PFSK-1 (cell line): ENCODE data around the gene BEAN1.

Experiments used
- FOXP2 ChIP-seq: optimal IDR thresholded peaks from 2 replicates; pipeline ENCODE3; 2011; ENCODE audit warnings: borderline replicate concordance, control low read depth, inconsistent platforms; ENCODE audit not compliant: insufficient read depth; ENCODE audit errors: extremely low read length, extremely low read depth
- POLR2AphosphoS5 ChIP-seq: IDR thresholded peaks from 2 replicates; pipeline ENCODE4 v1.6.1; 2012; ENCODE audit warnings: low read depth, mild to moderate bottlenecking, control low read depth, low read length, moderate library complexity
- SIN3A ChIP-seq: IDR thresholded peaks from 2 replicates; pipeline ENCODE4 v1.6.1; 2012; ENCODE audit warnings: mild to moderate bottlenecking, low read length, moderate library complexity, borderline replicate concordance; ENCODE audit not compliant: insufficient read depth
- TAF1 ChIP-seq: IDR thresholded peaks from 2 replicates; pipeline ENCODE4 v1.6.1; 2012; ENCODE audit warnings: low read length, control low read depth, borderline replicate concordance; ENCODE audit not compliant: insufficient read depth
- TF ChIP-seq, protein P1 (sequence below), 2 experiments: IDR thresholded peaks; 2 replicates each; pipeline versions ENCODE4 v1.6.1 to v1.8.0; 2011 to 2012; ENCODE audit warnings: low read depth in 2 of 2, low read length in 2 of 2, control low read depth in 1 of 2, inconsistent platforms in 1 of 2, mild to moderate bottlenecking in 1 of 2, moderate library complexity in 1 of 2; ENCODE audit not compliant: insufficient read depth in 1 of 2

DNA sequence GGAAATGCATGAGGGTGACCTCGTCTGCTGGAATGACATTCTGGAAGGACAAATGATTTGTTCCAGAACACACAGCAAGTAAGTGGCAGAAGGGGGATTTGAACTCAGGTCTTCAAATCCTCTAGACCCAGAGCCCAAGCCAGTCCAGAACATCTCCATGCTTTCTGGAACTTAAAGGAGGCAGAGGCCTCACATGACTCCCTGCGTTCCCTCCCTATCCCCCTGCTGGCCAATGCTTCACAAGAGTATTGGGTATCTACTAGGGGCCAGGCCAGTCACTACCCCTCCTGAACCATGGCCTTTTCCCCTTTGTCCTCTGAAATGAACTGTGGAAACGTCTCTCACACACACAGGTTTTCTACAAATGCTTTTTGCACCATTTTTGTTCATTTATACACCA, 7.6 kb upstream of the BEAN1 start:
- no peak for TF ChIP-seq SIN3A
- TF ChIP-seq, protein P1, sequence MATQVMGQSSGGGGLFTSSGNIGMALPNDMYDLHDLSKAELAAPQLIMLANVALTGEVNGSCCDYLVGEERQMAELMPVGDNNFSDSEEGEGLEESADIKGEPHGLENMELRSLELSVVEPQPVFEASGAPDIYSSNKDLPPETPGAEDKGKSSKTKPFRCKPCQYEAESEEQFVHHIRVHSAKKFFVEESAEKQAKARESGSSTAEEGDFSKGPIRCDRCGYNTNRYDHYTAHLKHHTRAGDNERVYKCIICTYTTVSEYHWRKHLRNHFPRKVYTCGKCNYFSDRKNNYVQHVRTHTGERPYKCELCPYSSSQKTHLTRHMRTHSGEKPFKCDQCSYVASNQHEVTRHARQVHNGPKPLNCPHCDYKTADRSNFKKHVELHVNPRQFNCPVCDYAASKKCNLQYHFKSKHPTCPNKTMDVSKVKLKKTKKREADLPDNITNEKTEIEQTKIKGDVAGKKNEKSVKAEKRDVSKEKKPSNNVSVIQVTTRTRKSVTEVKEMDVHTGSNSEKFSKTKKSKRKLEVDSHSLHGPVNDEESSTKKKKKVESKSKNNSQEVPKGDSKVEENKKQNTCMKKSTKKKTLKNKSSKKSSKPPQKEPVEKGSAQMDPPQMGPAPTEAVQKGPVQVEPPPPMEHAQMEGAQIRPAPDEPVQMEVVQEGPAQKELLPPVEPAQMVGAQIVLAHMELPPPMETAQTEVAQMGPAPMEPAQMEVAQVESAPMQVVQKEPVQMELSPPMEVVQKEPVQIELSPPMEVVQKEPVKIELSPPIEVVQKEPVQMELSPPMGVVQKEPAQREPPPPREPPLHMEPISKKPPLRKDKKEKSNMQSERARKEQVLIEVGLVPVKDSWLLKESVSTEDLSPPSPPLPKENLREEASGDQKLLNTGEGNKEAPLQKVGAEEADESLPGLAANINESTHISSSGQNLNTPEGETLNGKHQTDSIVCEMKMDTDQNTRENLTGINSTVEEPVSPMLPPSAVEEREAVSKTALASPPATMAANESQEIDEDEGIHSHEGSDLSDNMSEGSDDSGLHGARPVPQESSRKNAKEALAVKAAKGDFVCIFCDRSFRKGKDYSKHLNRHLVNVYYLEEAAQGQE (IDR thresholded peaks at IDR 0.05; ENCODE audit: insufficient read depth in 1 of 2, low read depth in 2 of 2, low read length in 2 of 2) = no peak
- no peak for TF ChIP-seq POLR2AphosphoS5
- TF ChIP-seq TAF1 = no peak
- TF ChIP-seq FOXP2 = no peak
